ENCODE results near the gene STRN4. TPM values are rescaled to one million over a fixed set of nuclear protein-coding genes. Genes with fewer than 3 reads are reported as not detected.

STRN4 gene
- total RNA-seq, 2 donors from 2014 or later, result 79.0 to 85.2 TPM

Other genes starting within 250 kb of the STRN4 start
- 100 to 1,000 TPM; 292 to 300 TPM for gene CALM3, start 145.1 kb downstream of the STRN4 start, total RNA-seq
- 10 to 100 TPM; 32.4 to 47.1 TPM for gene PTGIR, start 121.4 kb downstream of the STRN4 start, total RNA-seq
- gene GNG8, start 110.2 kb downstream of the STRN4 start, total RNA-seq, result 10 to 100 TPM; 24.8 to 29.5 TPM
- gene DACT3, start 85.3 kb downstream of the STRN4 start, total RNA-seq, result 1 to 10 TPM; 3.4 to 7.0 TPM
- gene PRKD2, start 29.3 kb downstream of the STRN4 start, total RNA-seq, result 10 to 100 TPM; 82.0 to 92.9 TPM
- 10 to 100 TPM; 15.1 to 18.0 TPM for gene FKRP, start 393 bp downstream of the STRN4 start, total RNA-seq
- 100 to 1,000 TPM; 364 to 374 TPM for gene SLC1A5, start 42.1 kb upstream of the STRN4 start, total RNA-seq
- gene AP2S1, start 104.4 kb upstream of the STRN4 start, total RNA-seq, result 10 to 100 TPM; 61.7 to 64.3 TPM
- 10 to 100 TPM; 22.7 to 30.0 TPM for gene ARHGAP35, start 114.5 kb upstream of the STRN4 start, total RNA-seq

All from activated T-cell treated with anti-CD3 and anti-CD28 coated beads, Interleukin-2, amount 50 U/mL, for 72 hours (primary cell).